ENCODE data around the gene ZNF516.

The ZNF516 gene

GRCh38 chr18:76467371-76468190 lies 27.5 kb downstream of the ZNF516 start:
- DNase-seq: no peak

GRCh38 chr18:76466410-76466991 lies 28.5 kb downstream of the ZNF516 start:
- DNase-seq: no peak

GRCh38 chr18:76465630-76466409 lies 29.2 kb downstream of the ZNF516 start:
- no peak for DNase-seq

- no peak for DNase-seq
These were observed 30.5 kb downstream of the ZNF516 start for GRCh38 chr18:76464281-76465259.

- no peak for DNase-seq
These were observed 31.2 kb downstream of the ZNF516 start for GRCh38 chr18:76463872-76464271.

GRCh38 chr18:76463358-76463757 lies 31.7 kb downstream of the ZNF516 start:
- no peak for DNase-seq

GRCh38 chr18:76462326-76462694 lies 32.7 kb downstream of the ZNF516 start:
- DNase-seq: no peak

- DNase-seq: no peak
These were observed 33.2 kb downstream of the ZNF516 start for GRCh38 chr18:76461692-76462325.

GRCh38 chr18:76461148-76461547 lies 33.9 kb downstream of the ZNF516 start:
- DNase-seq: no peak

GRCh38 chr18:76460482-76460881 lies 34.6 kb downstream of the ZNF516 start:
- no peak for DNase-seq

- DNase-seq: no peak
These were observed 35.2 kb downstream of the ZNF516 start for GRCh38 chr18:76459687-76460350.

- no peak for DNase-seq
These were observed 35.7 kb downstream of the ZNF516 start for GRCh38 chr18:76459312-76459686.

- no peak for DNase-seq
These were observed 36.3 kb downstream of the ZNF516 start for GRCh38 chr18:76458522-76459311.

GRCh38 chr18:76457957-76458356 lies 37.1 kb downstream of the ZNF516 start:
- no peak for DNase-seq

- DNase-seq: no peak
These were observed 37.6 kb downstream of the ZNF516 start for GRCh38 chr18:76457475-76457874.

GRCh38 chr18:76456823-76457222 lies 38.2 kb downstream of the ZNF516 start:
- no peak for DNase-seq

GRCh38 chr18:76456018-76456750 lies 38.9 kb downstream of the ZNF516 start:
- DNase-seq: no peak

- DNase-seq: no peak
These were observed 39.9 kb downstream of the ZNF516 start for GRCh38 chr18:76455003-76455676.

- no peak for DNase-seq
These were observed 40.6 kb downstream of the ZNF516 start for GRCh38 chr18:76454418-76454817.

Measured in C1 segment of cervical spinal cord (tissue), 14 donors.